B cell (primary cell): ENCODE results near the gene TREH. TPM values are rescaled to one million over a fixed set of nuclear protein-coding genes. Genes with fewer than 3 reads are reported as not detected.

Experiments
- ATAC-seq: fragments of 200-7000 bp; cut with Tn5 transposase; one replicate; pipeline ENCODE4 v1.10.0; 2021; ENCODE audit warnings: low read depth, mild to moderate bottlenecking, moderate number of reproducible peaks, moderate library complexity
- CTCF ChIA-PET: fragments of 350-600 bp; sonication (Branson Sonifier 250); formaldehyde crosslinking; loops from one replicate; lab custom pipeline; 2021; ENCODE audit warnings: antibody characterized with exemption, inconsistent platforms; lab: Charles Lee
- POLR2A ChIA-PET: fragments of 350-600 bp; sonication (Branson Sonifier 250); formaldehyde crosslinking; loops from one replicate; lab custom pipeline; 2021; ENCODE audit warnings: antibody characterized with exemption; lab: Charles Lee
- DNase-seq: peaks from one replicate; pipeline ENCODE4 v3.0.0; 2013
- H2AFZ ChIP-seq: 2 replicates; pipeline ENCODE4 v1.6.1; 2012; ENCODE audit warnings: mild to moderate bottlenecking, low read depth, low read length; ENCODE audit not compliant: insufficient read depth, poor library complexity, severe bottlenecking
- H3K27ac ChIP-seq, 2 donors: 1 replicate in 1 of 2; 2 replicates in 1 of 2; pipeline ENCODE4 v1.5.1; 2012 to 2013; ENCODE audit warnings: low read length in 2 of 2, mild to moderate bottlenecking in 2 of 2, moderate library complexity in 1 of 2
- H3K27me3 ChIP-seq, 4 experiments: fragments of 200-600 bp in 1 of 4; sonication (generic) in 1 of 4; replicated peaks in 1 of 4; 1 replicate in 2 of 4; 2 replicates in 2 of 4; pipeline versions ENCODE4 v1.6.1 to v1.7.0; 2013 to 2016; ENCODE audit warnings: low read length in 3 of 4, mild to moderate bottlenecking in 2 of 4, mixed read lengths in 1 of 4, moderate library complexity in 1 of 4; ENCODE audit not compliant: insufficient read depth in 4 of 4, control insufficient read depth in 3 of 4; ENCODE audit errors: control extremely low read depth in 1 of 4
- H3K36me3 ChIP-seq, 2 experiments: replicated peaks in 1 of 2; 1 replicate in 1 of 2; 2 replicates in 1 of 2; pipeline versions ENCODE4 v1.6.1 to v1.7.1; 2013; ENCODE audit warnings: low read length in 1 of 2; ENCODE audit not compliant: insufficient read depth in 2 of 2, control insufficient read depth in 1 of 2; ENCODE audit errors: control extremely low read depth in 1 of 2, extremely low read depth in 1 of 2
- H3K4me1 ChIP-seq, 2 donors: fragments of 200-600 bp in 1 of 2; sonication (generic) in 1 of 2; 1 replicate in 1 of 2; 2 replicates in 1 of 2; pipeline versions ENCODE4 v1.5.1 to v1.6.1; 2013 to 2017; ENCODE audit warnings: low read length in 2 of 2; ENCODE audit not compliant: control insufficient read depth in 2 of 2, insufficient read depth in 2 of 2
- H3K4me2 ChIP-seq: replicated peaks from 2 replicates; pipeline ENCODE3; 2012; ENCODE audit warnings: mild to moderate bottlenecking, low read depth, low read length; ENCODE audit not compliant: poor library complexity, severe bottlenecking
- H3K4me3 ChIP-seq, 5 experiments: fragments of 200-600 bp in 1 of 5; sonication (generic) in 1 of 5; 1 replicate in 3 of 5; 2 replicates in 2 of 5; pipeline versions ENCODE4 v1.5.1 to v1.7.0; 2011 to 2016; ENCODE audit warnings: low read length in 4 of 5, mild to moderate bottlenecking in 4 of 5, low read depth in 2 of 5, control low read depth in 1 of 5, moderate library complexity in 1 of 5; ENCODE audit not compliant: insufficient read depth in 1 of 5; ENCODE audit errors: control extremely low read depth in 1 of 5, extremely low read depth in 1 of 5
- H3K79me2 ChIP-seq: fragments of 200-600 bp; sonication (generic); one replicate; pipeline ENCODE4 v1.6.0; 2016; ENCODE audit warnings: low read length; ENCODE audit not compliant: control insufficient read depth, insufficient read depth
- H3K9ac ChIP-seq: fragments of 200-600 bp; sonication (generic); 2 replicates; pipeline ENCODE4 v1.6.1; 2017; ENCODE audit warnings: mild to moderate bottlenecking, low read length, moderate library complexity
- H3K9me3 ChIP-seq, 3 donors: one replicate each; pipeline versions ENCODE4 v1.6.1 to v1.7.1; 2013; ENCODE audit warnings: low read length in 2 of 3; ENCODE audit not compliant: control insufficient read depth in 2 of 3, insufficient read depth in 1 of 3; ENCODE audit errors: control extremely low read depth in 1 of 3
- H4K20me1 ChIP-seq: 2 replicates; pipeline ENCODE4 v1.6.0; 2012; ENCODE audit warnings: mild to moderate bottlenecking, low read length; ENCODE audit not compliant: insufficient read depth, control insufficient read depth, poor library complexity, severe bottlenecking
- H3K27ac Mint-ChIP-seq: one replicate; pipeline ENCODE4 v1.8.0; 2021; ENCODE audit warnings: mixed read lengths
- H3K27me3 Mint-ChIP-seq: one replicate; pipeline ENCODE4 v1.8.0; 2021; ENCODE audit warnings: mixed read lengths
- H3K4me1 Mint-ChIP-seq: one replicate; pipeline ENCODE4 v1.8.0; 2021; ENCODE audit warnings: mixed read lengths
- H3K4me3 Mint-ChIP-seq: one replicate; pipeline ENCODE4 v1.8.0; 2021; ENCODE audit warnings: mixed read lengths
- H3K9me3 Mint-ChIP-seq: one replicate; pipeline ENCODE4 v1.8.0; 2022; ENCODE audit warnings: mixed read lengths; ENCODE audit not compliant: insufficient read depth
- CTCF ChIP-seq: fragments of 200-600 bp; IDR thresholded peaks from one replicate; pipeline ENCODE4 v1.8.0; 2022; ENCODE audit warnings: antibody characterized with exemption, mild to moderate bottlenecking
- EZH2 ChIP-seq: IDR thresholded peaks from 2 replicates; pipeline ENCODE4 v1.6.1; 2012; ENCODE audit warnings: borderline replicate concordance, low read depth, mild to moderate bottlenecking, moderate library complexity, low read length; ENCODE audit not compliant: insufficient read depth, poor library complexity, severe bottlenecking
- WGBS: methylation state at CpG from one replicate; pipeline ENCODE4 v1.1.5; 2013; ENCODE audit warnings: missing lambda C conversion rate; ENCODE audit not compliant: insufficient coverage; 5-methylcytosine and 5-hydroxymethylcytosine counted together
- intact Hi-C: fragments of 100-400 bp; cut with micrococcal nuclease; formaldehyde crosslinking; loops from one replicate; pipeline ENCODE4 v1.10.0; 2022
- polyA plus RNA-seq: library from polyadenylated mRNA; depleted of rRNA; stranded (reverse); fragments of >200 nt; gene quantifications from 2 replicates; pipeline ENCODE4 v1.2.3, GENCODE V29; 2012
- total RNA-seq, 2 donors: library from RNA; stranded (reverse); fragments of 120-200 nt in 1 of 2; gene quantifications; 1 replicate in 1 of 2; 2 replicates in 1 of 2; pipeline versions ENCODE4 v1.2.3 to v1.2.4, GENCODE V29; 2013 to 2022

Gene TREH
- total and polyA plus RNA-seq, 2 donors (not counting 1 experiment from before 2014, with no cell fraction given) = not detected

- no peak overlapping the region for H3K4me3 Mint-ChIP-seq
- peak overlapping the region; percentile 50 for H3K27ac Mint-ChIP-seq
- peaks cover 3% of the 10 kb centered on the region for H3K9me3 Mint-ChIP-seq
- Histone ChIP-seq H3K9me3 (peaks cover 0 to 10% (median 0%) of the 10 kb centered on the region in 3 donors), H3K79me2 (no peaks in the 10 kb centered on the region), H2AFZ (no peak overlapping the region), H4K20me1 (no peaks in the 10 kb centered on the region), H3K27ac (no peak overlapping the region), H3K27me3 (no peaks in the 10 kb centered on the region), H3K4me3 (no peak overlapping the region), H3K9ac (no peak overlapping the region), H3K4me2 (no peak overlapping the region), H3K36me3 (no peaks in the 10 kb centered on the region), H3K4me1 (peaks cover 0 to 16% of the 10 kb centered on the region in 2 donors)
- DNase-seq (no peak), ATAC-seq (no peak)
- 94% methylated on average over 6 of the region's 7 CpGs for WGBS
- ChIA-PET POLR2A (no interaction called here), CTCF (no interaction called here)
- TF ChIP-seq CTCF = no peak
- no peak for TF ChIP-seq EZH2
- H3K4me1 Mint-ChIP-seq = peaks cover 13% of the 10 kb centered on the region
- no peaks in the 10 kb centered on the region for H3K27me3 Mint-ChIP-seq
- intact Hi-C loops = no loop called here
These were observed 20.2 kb upstream of the TREH start for GRCh38 chr11:118699506-118700220.

- Histone ChIP-seq H3K9me3 (peaks cover 0 to 10% (median 0%) of the 10 kb centered on the region in 3 donors), H2AFZ (no peak overlapping the region), H3K27me3 (no peaks in the 10 kb centered on the region), H3K36me3 (no peaks in the 10 kb centered on the region), H4K20me1 (no peaks in the 10 kb centered on the region), H3K4me3 (no peak overlapping the region), H3K79me2 (no peaks in the 10 kb centered on the region), H3K27ac (no peak overlapping the region), H3K4me1 (peaks cover 0 to 21% of the 10 kb centered on the region in 2 donors), H3K9ac (no peak overlapping the region), H3K4me2 (no peak overlapping the region)
- ChIA-PET CTCF (interaction anchor here (1.1 kb wide), 2 partner anchors 236 to 241 kb away, joined by 3 read pairs; no protein-coding TSS in a partner anchor), POLR2A (no interaction called here)
- Mint-ChIP-seq H3K4me3 (no peak overlapping the region), H3K27ac (no peak overlapping the region), H3K4me1 (peaks cover 17% of the 10 kb centered on the region), H3K9me3 (peaks cover 3% of the 10 kb centered on the region), H3K27me3 (no peaks in the 10 kb centered on the region)
- DNase-seq (no peak), ATAC-seq (no peak)
- 98% methylated on average over 8 of the region's 8 CpGs for WGBS
- TF ChIP-seq EZH2 (no peak), CTCF (no peak)
- intact Hi-C loops = no loop called here
These were observed 17.9 kb upstream of the TREH start for GRCh38 chr11:118697346-118697745.
